ENCODE data around the gene GSDMA.

GSDMA gene

GRCh38 chr17:40022961-40023541 is 60.2 kb downstream of the GSDMA start:
- no peak for DNase-seq (ENCODE audit: low read depth)

- DNase-seq (ENCODE audit: low read depth): no peak
Observed at GRCh38 chr17:40023590-40024292, 60.9 kb downstream of the GSDMA start.

- DNase-seq (ENCODE audit: low read depth): no peak
Observed at GRCh38 chr17:40024901-40025300, 62.1 kb downstream of the GSDMA start.

- DNase-seq (ENCODE audit: low read depth): no peak
Observed at GRCh38 chr17:40025559-40025958, 62.8 kb downstream of the GSDMA start.

- DNase-seq (ENCODE audit: low read depth): peak; percentile 24
Observed at GRCh38 chr17:40025991-40026815, 63.4 kb downstream of the GSDMA start.

GRCh38 chr17:40026816-40027613 is 64.2 kb downstream of the GSDMA start:
- peak; percentile 71 for DNase-seq (ENCODE audit: low read depth)
